A673 (cell line): Measurements from ENCODE around the gene ETV3L. TPM values are rescaled to one million over a fixed set of nuclear protein-coding genes. Genes with fewer than 3 reads are reported as not detected.

Source experiments
- BruUV-seq: library from RNA; stranded (reverse); fragments of 400-500 nt; replicated peaks from 2 replicates; lab custom pipeline; 2021; lab: Mats Ljungman, UMichigan
- CTCF ChIA-PET: fragments of 300-600 bp; sonication (Branson Sonifier 250); formaldehyde crosslinking; loops from one replicate; lab custom pipeline; 2022; ENCODE audit warnings: antibody characterized with exemption; lab: Charles Lee
- POLR2A ChIA-PET: fragments of 300-600 bp; sonication (Branson Sonifier 250); formaldehyde crosslinking; loops from one replicate; lab custom pipeline; 2022; ENCODE audit warnings: antibody characterized with exemption; ENCODE audit not compliant: low non-redundant PET; lab: Charles Lee
- DNase-seq: peaks from one replicate; pipeline ENCODE4 v3.0.0-alpha.2; 2015; ENCODE audit warnings: low spot score
- H3K27ac ChIP-seq: fragments of 200-600 bp; sonication (generic); 2 replicates; pipeline ENCODE4 v1.5.1; 2016; ENCODE audit warnings: mixed run types, low read depth, mild to moderate bottlenecking, mixed read lengths, antibody characterized with exemption, low read length; ENCODE audit not compliant: poor library complexity, severe bottlenecking
- H3K27me3 ChIP-seq: fragments of 200-600 bp; sonication (generic); replicated peaks from 2 replicates; pipeline ENCODE4 v1.6.1; 2017; ENCODE audit warnings: mixed run types, low read depth, mild to moderate bottlenecking, mixed read lengths, antibody characterized with exemption, low read length; ENCODE audit not compliant: insufficient read depth, poor library complexity
- H3K36me3 ChIP-seq: fragments of 200-600 bp; sonication (generic); 2 replicates; pipeline ENCODE4 v1.6.1; 2016; ENCODE audit warnings: mixed run types, mild to moderate bottlenecking, mixed read lengths, antibody characterized with exemption, low read length; ENCODE audit not compliant: insufficient read depth, poor library complexity, severe bottlenecking
- H3K4me1 ChIP-seq: fragments of 200-600 bp; sonication (generic); 2 replicates; pipeline ENCODE4 v1.6.1; 2017; ENCODE audit warnings: mixed run types, mild to moderate bottlenecking, mixed read lengths, antibody characterized with exemption, low read length; ENCODE audit not compliant: insufficient read depth, poor library complexity, severe bottlenecking
- H3K4me3 ChIP-seq: fragments of 200-600 bp; sonication (generic); 2 replicates; pipeline ENCODE4 v1.5.1; 2016; ENCODE audit warnings: low read depth, mixed run types, mild to moderate bottlenecking, mixed read lengths, low read length; ENCODE audit not compliant: poor library complexity, severe bottlenecking
- H3K9me3 ChIP-seq: fragments of 200-600 bp; sonication (generic); 2 replicates; pipeline ENCODE4 v1.6.1; 2016; ENCODE audit warnings: mixed run types, low read depth, mild to moderate bottlenecking, mixed read lengths, antibody characterized with exemption, low read length; ENCODE audit not compliant: poor library complexity, severe bottlenecking
- EZH2 ChIP-seq: fragments of 200-600 bp; sonication (generic); IDR thresholded peaks from 2 replicates; pipeline ENCODE4 v1.6.1; 2017; ENCODE audit warnings: borderline replicate concordance, low read depth, mild to moderate bottlenecking, mixed read lengths, antibody characterized with exemption, low read length; ENCODE audit not compliant: poor library complexity, severe bottlenecking
- intact Hi-C: fragments of 100-400 bp; cut with micrococcal nuclease; formaldehyde crosslinking; loops from one replicate; pipeline ENCODE4 v1.10.0; 2022; ENCODE audit not compliant: unreplicated experiment
- total RNA-seq: library from RNA; stranded (reverse); gene quantifications from 2 replicates; pipeline ENCODE4 v1.2.3, GENCODE V29; 2021
- TF ChIP-seq, protein P1 (sequence below): fragments of 300-800, 200-600 bp; sonication (generic); conservative IDR thresholded peaks from 2 replicates; pipeline ENCODE4 v1.5.1; 2017; ENCODE audit warnings: low read depth, mild to moderate bottlenecking, antibody characterized with exemption, low read length, moderate library complexity, mixed read lengths

ETV3L gene
- total RNA-seq, 1 experiment from 2014 or later: not detected

DNA sequence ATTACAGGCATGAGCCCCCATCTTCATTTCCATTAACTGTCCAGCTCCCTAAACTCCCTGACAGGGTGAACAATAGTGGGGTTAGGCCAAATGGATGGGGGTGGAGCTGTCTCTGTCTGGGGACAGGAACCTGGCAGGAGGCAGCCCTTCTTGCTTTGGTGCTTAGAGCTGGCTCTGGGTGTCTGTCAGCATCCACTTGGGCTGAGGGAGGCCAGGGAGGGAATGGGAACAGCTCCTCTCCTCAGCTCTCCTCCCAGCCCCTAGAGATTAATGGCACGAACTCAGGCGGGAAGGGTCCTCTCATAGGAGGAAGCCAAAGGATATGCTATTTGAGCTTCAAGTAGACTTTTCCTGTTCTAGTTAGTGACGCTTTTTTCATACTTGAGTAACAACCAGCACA is 11.1 kb upstream of the ETV3L start:
- ChIA-PET POLR2A (no interaction called here), CTCF (no interaction called here)
- DNase-seq: peak; percentile 66
- H3K4me3 ChIP-seq: no peak overlapping the region
- no TSS peak for BruUV-seq
- TF ChIP-seq EZH2: no peak
- TF ChIP-seq, protein P1, sequence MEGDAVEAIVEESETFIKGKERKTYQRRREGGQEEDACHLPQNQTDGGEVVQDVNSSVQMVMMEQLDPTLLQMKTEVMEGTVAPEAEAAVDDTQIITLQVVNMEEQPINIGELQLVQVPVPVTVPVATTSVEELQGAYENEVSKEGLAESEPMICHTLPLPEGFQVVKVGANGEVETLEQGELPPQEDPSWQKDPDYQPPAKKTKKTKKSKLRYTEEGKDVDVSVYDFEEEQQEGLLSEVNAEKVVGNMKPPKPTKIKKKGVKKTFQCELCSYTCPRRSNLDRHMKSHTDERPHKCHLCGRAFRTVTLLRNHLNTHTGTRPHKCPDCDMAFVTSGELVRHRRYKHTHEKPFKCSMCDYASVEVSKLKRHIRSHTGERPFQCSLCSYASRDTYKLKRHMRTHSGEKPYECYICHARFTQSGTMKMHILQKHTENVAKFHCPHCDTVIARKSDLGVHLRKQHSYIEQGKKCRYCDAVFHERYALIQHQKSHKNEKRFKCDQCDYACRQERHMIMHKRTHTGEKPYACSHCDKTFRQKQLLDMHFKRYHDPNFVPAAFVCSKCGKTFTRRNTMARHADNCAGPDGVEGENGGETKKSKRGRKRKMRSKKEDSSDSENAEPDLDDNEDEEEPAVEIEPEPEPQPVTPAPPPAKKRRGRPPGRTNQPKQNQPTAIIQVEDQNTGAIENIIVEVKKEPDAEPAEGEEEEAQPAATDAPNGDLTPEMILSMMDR: no peak
- intact Hi-C loops: no loop called here
- H3K27me3 ChIP-seq: no peaks in the 10 kb centered on the region
- H3K9me3 ChIP-seq: no peaks in the 10 kb centered on the region
- H3K27ac ChIP-seq: no peak overlapping the region
- H3K4me1 ChIP-seq: peaks cover 34% of the 10 kb centered on the region
- no peaks in the 10 kb centered on the region for H3K36me3 ChIP-seq

DNA sequence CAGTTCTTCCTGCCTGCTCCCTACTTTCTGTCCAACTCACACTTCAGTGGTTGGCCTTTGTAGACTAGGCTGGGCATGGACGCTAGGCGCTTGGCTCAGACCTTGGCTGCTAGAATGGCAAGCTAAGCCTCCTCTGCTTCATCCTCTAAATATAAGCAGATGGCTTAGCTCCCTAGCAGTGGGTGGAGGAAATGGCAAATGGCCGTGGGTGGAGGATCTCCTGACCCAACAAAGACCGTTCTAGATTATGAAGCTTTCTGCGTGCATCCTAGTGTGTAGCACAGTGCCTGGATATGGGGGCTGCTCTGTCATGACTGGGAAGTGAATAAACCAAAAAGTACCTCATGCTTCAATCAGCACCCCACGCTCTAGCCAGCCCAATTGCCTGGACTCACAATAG is 10.4 kb upstream of the ETV3L start:
- intact Hi-C loops: no loop called here
- H3K27ac ChIP-seq: no peak overlapping the region
- no peaks in the 10 kb centered on the region for H3K27me3 ChIP-seq
- no peak overlapping the region for H3K4me3 ChIP-seq
- CTCF ChIA-PET: interaction anchor here (0.6 kb wide), 1 partner anchor 1093 kb away, joined by 3 read pairs; no protein-coding TSS in a partner anchor
- no TSS peak for BruUV-seq
- no peaks in the 10 kb centered on the region for H3K9me3 ChIP-seq
- H3K4me1 ChIP-seq: peaks cover 38% of the 10 kb centered on the region
- no peak for DNase-seq
- POLR2A ChIA-PET: no interaction called here
- TF ChIP-seq EZH2: no peak
- TF ChIP-seq, protein P1: no peak
- H3K36me3 ChIP-seq: no peaks in the 10 kb centered on the region

GRCh38 chr1:157108448-157108847 is 8.8 kb upstream of the ETV3L start:
- POLR2A ChIA-PET: no interaction called here

GRCh38 chr1:157107702-157108101 is 8.1 kb upstream of the ETV3L start:
- peaks cover 38% of the 10 kb centered on the region for H3K4me1 ChIP-seq
- POLR2A ChIA-PET: no interaction called here
- CTCF ChIA-PET: interaction anchor here (0.6 kb wide), 1 partner anchor 576 kb away, joined by 7 read pairs; no protein-coding TSS in a partner anchor
- no peak for DNase-seq
- H3K9me3 ChIP-seq: no peaks in the 10 kb centered on the region
- H3K27ac ChIP-seq: no peak overlapping the region
- H3K27me3 ChIP-seq: no peaks in the 10 kb centered on the region
- no peak overlapping the region for H3K4me3 ChIP-seq
- intact Hi-C loops: no loop called here
- BruUV-seq: no TSS peak
- TF ChIP-seq EZH2: no peak
- TF ChIP-seq, protein P1: no peak
- no peaks in the 10 kb centered on the region for H3K36me3 ChIP-seq

More at GRCh38 chr1:157108448-157108847, 8.8 kb upstream of the ETV3L start:
- no peaks in the 10 kb centered on the region for H3K27me3 ChIP-seq
- CTCF ChIA-PET: no interaction called here
- peaks cover 38% of the 10 kb centered on the region for H3K4me1 ChIP-seq
- DNase-seq: no peak
- BruUV-seq: no TSS peak
- TF ChIP-seq EZH2: no peak
- H3K27ac ChIP-seq: no peak overlapping the region
- intact Hi-C loops: no loop called here
- H3K4me3 ChIP-seq: no peak overlapping the region
- no peaks in the 10 kb centered on the region for H3K9me3 ChIP-seq
- no peaks in the 10 kb centered on the region for H3K36me3 ChIP-seq
